T-helper 2 cell treated with Interferon-gamma antibody and Interleukin-4, amounts not matched to agents 100 ng/mL and 5 ng/mL, for 36 hours (primary cell): ENCODE results near the gene ZNF438. TPM values are rescaled to one million over a fixed set of nuclear protein-coding genes. Genes with fewer than 3 reads are reported as not detected.
"Not testable (repeated sequence)": the region's sequence is repeated elsewhere in the genome, so short reads cannot be mapped to it uniquely, and the experiment has no call there.

Experiments
- intact Hi-C: fragments of 100-400 bp; cut with micrococcal nuclease; formaldehyde crosslinking; loops from one replicate; pipeline ENCODE4 v1.15.1; 2023
- total RNA-seq: library from RNA; stranded (reverse); gene quantifications from 2 replicates; pipeline ENCODE4 v1.2.3, GENCODE V29; 2022

ZNF438 gene
- total RNA-seq, 1 donor from 2014 or later = 3.9 TPM

- intact Hi-C loops = loop anchor here (2.0 kb wide), 1 partner anchor 21 kb away; no protein-coding TSS in a partner anchor
These were observed 67.4 kb downstream of the ZNF438 start for GRCh38 chr10:30963992-30964930.

- intact Hi-C loops = no loop called here
These were observed 69.1 kb downstream of the ZNF438 start for GRCh38 chr10:30962522-30962921.

GRCh38 chr10:30959836-30960210 is 71.8 kb downstream of the ZNF438 start:
- intact Hi-C loops = no loop called here

DNA sequence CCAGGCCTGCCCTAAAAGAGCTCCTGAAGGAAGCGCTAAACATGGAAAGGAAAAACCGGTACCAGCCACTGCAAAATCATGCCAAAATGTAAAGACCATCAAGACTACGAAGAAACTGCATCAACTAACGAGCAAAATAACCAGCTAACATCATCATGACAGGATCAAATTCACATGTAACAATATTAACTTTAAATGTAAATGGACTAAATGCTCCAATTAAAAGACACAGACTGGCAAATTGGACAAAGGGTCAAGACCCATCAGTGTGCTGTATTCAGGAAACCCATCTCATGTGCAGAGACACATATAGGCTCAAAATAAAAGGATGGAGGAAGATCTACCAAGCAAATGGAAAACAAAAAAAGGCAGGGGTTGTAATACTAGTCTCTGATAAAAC is 82.4 kb downstream of the ZNF438 start:
- intact Hi-C loops = not testable (repeated sequence)

GRCh38 chr10:30944005-30944404 is 87.7 kb downstream of the ZNF438 start:
- intact Hi-C loops = no loop called here

DNA sequence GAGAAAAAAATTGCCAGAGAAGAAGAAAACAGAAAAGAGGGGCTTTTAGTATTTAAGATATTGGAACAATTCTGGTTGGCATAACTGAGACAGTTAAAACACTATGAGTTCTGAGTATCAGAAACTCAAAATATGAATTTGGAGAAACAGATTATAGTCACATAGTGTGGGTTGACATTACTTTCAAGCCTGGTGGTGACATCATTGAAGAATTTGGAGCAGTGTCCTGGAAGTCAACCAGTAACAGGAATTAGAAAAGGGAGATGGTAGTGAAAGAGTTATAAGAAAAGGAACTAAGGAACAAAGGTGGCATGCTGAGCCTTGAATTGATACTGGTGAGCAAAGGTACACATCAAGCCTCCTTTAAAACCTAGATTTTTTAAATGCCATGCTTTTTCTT is 88.2 kb downstream of the ZNF438 start:
- intact Hi-C loops = no loop called here

DNA sequence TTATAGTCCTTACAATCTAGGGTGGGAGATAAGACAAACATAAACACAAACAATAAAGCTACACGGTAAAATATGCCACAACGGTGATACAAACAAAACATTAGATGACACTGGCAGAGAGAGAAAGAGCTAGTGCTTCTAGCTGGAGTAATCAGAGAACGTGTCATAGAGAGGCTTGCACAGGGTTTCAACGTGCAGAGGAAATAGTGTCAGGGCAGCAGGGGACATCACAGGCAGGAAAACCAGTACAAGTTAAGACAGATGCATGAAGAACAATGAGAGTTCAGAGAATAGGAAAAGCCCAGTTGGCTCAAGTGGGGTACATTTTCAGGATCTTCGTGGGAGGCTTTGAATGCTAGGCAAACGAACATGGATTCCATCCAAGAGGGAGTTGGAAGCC is 91.4 kb downstream of the ZNF438 start:
- intact Hi-C loops = no loop called here

DNA sequence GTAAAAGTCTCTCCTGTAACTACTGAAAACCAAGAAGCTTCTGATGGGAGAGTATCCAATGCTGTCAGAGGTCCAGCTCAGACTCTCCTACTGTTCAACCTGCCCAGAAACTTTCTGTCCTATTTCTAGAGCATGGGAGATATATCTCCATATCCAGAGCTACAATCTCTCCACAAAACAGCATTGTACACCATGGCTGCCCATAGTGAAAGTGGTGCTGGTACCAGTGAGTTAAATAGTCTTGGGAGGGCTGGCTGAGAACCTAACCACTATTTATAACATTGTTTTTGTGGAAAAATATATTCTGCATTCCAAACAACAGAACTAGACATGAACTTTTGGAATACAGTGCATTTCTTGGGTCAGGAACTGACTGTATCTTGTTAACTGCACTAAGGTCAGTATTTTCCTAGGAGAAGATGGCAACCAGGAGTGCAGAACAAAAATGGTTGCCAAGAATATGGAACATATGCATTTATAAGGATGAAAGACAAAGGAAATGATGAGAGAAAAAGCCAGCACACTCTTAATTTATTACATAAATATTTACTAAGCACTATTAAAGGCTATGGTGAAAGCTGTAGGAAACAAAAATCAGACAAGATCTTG is 91.9 kb downstream of the ZNF438 start:
- intact Hi-C loops = no loop called here

GRCh38 chr10:30935078-30935477 is 96.6 kb downstream of the ZNF438 start:
- intact Hi-C loops = no loop called here

DNA sequence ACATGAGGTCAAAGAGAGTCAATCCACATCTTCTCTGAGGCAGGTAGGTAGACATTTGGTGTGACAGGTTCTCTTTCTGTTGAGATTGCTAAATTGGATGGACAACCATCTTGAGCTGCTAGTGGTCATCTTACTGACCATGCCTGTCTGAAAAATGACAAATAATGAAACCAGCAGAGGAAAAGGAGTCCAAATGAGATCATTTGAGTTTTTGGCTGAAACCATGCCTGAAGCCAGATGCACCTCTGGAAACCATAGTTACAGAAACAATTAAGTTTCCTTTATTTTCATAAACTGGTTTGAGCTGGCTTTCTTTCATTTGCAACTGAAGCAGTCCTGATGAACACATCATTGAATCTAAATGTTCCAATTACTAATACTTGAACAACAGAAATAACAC is 100.6 kb downstream of the ZNF438 start:
- intact Hi-C loops = no loop called here

GRCh38 chr10:30929901-30930520 is 101.7 kb downstream of the ZNF438 start:
- intact Hi-C loops = no loop called here

DNA sequence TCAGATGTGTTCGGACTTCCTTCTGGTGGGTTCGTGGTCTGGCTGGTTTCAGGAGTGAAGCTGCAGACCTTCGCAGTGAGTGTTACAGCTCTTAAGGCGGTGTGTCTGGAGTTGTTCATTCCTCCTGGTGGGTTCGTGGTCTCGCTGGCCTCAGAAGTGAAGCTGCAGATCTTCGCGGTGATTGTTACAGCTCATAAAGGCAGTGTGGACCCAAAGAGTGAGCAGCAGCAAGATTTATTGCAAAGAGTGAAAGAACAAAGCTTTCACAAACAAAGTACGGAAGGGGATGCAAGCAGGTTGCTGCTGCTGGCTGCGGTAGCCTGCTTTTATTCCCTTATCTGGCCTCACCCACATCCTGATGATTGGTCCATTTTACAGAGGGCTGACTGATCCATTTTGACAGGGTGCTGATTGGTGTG is 102.3 kb downstream of the ZNF438 start:
- intact Hi-C loops = not testable (repeated sequence)

DNA sequence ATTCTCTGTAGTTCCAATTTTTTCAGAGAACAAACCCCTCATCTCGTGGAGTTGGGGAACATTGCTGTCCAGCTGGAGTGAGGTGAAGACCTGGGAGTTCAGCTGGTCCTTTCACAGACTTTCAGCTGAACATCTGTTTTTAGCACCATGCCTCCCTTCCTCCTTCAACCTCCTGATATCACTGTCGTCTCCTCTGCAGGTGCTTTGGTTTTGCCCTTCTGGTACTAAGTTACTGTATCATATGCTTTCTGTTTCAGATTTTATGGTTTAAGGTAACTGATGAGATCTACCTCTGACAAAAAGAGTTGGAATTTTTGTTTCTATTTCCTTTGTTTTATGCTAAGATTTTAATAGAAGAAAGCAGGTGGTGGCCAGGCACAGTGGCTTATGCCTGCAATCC is 102.9 kb downstream of the ZNF438 start:
- intact Hi-C loops = no loop called here

DNA sequence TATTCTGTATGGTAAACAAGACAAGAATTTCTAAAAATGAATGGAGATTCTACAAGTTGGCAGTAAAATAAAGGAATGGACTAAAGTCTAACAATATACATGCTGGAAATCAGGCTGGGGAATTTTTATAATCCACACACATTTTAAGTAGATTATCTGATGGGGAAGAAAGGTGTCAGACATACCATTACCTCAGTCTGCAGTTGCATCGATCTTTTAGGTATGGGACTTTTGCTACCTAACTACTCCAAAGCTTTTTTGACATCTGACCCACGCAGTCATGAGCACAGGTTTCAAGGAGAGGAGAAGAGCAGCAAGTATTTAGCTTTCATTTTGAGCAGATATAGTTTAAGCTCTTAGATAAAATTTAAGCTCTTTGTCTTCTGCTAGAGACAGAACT is 113.0 kb downstream of the ZNF438 start:
- intact Hi-C loops = no loop called here

- intact Hi-C loops = no loop called here
These were observed 113.9 kb downstream of the ZNF438 start for GRCh38 chr10:30917789-30918188.

DNA sequence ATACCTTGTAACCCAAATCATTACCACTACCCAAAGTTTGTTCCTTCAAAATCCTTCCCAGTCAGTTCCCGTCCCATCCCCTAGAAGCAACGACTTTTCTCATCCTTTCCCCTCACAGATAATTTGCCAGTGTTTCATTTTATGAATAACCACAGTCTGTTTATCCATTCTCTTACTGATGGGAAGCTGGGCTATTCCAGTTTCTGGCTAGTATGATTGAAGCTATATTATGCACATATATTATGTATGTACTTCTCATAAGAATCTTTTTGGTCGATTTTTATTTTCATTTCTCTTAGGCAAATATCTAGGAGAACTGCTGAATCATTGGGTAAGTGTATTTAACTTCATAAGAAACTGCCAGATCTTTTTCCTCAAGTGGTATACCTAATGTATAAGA is 114.6 kb downstream of the ZNF438 start:
- intact Hi-C loops = no loop called here

DNA sequence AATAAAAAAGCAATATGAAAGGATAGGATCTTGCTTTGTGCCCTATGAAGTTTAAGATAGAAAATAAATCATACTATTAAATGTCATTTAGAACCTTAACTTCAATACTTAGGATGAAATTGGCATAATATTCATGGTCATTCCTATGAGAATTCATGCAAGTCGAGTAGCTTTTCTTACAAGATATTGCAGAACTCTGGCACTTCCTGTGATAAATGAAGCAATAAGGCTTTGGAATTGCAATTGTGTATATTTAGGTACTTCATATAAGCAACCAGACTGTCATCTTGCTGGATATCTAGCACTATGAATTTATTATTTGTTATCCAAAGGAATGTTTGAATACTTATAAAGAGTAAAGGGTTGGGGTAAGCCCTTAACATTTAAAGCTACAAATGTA is 116.5 kb downstream of the ZNF438 start:
- intact Hi-C loops = no loop called here

GRCh38 chr10:30911303-30911863 is 120.3 kb downstream of the ZNF438 start:
- intact Hi-C loops = no loop called here

DNA sequence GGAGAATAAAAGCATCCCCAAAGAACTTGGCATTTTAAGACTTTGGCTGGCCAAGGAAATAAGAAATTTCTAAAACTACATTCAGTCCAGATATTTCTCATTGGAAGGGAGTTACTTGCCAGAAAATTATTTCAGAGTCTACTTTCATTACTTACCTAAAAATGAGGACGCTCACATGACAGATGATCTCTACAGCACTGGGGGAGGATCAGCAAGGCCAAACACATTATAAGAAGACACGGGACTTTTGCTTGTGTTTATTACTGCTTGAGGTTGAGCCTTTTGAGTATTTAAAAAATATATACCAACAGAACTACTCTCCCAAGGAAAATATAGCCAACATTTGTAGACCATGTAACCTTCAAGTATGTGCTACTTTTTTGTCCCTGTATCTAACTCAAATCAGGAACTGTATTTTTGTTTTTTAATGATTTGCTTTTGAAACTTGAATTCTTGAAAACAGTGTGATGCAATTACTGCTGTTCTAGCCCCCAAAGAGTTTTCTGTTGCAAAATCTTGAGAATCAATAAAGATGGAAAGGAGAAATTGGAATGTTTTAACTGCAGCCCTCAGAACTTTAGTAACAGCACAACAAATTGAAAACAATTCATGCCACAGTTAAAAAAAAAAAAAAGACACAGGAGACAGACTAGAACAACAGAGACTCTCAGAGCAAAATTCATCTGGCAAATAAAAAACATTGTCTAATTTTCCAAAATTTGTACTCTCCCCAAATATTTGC is 128.1 kb downstream of the ZNF438 start:
- intact Hi-C loops = no loop called here

- intact Hi-C loops = no loop called here
These were observed 128.9 kb downstream of the ZNF438 start for GRCh38 chr10:30902621-30903396.
